NCI-H2081 treated with DMSO at 0.1 percent for 48 hours (cell line): ENCODE results near the gene CDKAL1.
A peak's percentile ranks its signal among the peaks of the same experiment; 100 is the strongest.
"Not testable (repeated sequence)": the region's sequence is repeated elsewhere in the genome, so short reads cannot be mapped to it uniquely, and the experiment has no call there.

Experiments used
- DNase-seq: peaks from one replicate; lab custom pipeline; 2025; lab: John Stamatoyannopoulos, UW

The CDKAL1 gene

DNA sequence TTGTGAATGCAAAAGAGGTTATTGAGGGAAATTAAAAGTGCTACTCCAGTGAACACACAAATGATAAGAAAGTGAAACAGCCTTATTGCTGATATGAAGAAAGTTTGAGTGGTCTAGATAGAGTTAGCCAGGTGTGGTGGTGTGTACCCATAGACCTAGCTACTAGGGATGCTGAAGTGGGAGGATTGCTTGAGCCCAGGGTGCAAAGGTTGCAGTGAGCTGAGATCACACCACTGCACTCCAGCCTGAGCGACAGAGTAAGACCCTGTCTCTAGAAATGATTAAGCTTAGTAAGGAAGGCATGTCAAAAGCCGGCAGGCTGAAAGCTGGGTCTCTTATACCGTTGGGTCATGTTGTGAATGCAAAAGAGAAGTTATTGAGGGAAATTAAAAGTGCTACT is 389.8 kb downstream of the CDKAL1 start:
- DNase-seq, result not testable (repeated sequence)

DNA sequence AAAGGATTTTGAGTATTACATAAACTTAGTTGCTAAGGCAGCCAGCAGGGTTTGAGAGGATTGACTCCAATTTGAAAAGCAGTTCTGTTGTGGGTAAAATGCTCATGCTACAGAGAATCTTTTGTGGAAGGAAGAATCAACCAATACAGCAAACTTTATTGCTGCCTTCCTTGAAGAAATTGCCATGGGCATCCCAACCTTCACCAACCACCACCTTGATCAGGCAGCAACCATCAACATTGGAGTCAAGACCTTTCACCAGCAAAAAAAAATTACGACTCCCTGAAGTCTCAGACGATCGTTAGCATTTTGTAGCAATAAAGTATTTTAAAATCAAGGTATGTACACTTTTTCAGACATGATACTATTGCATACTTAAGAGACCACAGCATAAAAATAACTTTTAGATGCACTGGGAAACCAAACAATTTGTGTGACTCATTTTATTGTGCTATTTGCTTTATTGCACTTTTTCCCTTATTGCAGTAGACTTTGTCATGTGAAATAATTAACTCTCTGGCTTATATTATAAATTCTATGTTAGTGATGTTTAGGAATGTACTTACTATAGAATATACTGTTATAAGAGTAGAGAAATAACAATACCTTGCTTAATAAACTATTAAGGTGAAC is 390.8 kb downstream of the CDKAL1 start:
- DNase-seq, result no peak

- no peak for DNase-seq
Measured at GRCh38 chr6:20927130-20927860, 393.0 kb downstream of the CDKAL1 start.

DNA sequence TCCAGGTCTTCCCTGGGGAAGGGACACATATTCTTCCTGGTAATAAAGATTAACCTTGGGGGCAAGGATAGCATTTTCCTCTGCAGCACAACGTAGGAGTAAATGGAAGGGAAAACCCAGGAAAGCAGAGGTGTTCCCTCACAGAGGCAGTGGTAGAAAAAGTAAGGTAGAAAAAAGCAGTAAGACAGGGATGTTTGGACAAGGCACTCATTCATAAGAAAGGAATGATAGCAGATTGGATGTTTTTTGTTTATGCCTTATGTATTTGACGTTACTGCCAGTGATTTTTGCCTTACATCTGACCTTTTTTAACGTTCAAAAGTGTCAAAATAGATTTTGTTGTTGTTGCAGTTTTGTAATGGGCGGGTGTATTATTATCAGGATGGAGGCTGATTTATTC is 395.0 kb downstream of the CDKAL1 start:
- DNase-seq, result no peak

DNA sequence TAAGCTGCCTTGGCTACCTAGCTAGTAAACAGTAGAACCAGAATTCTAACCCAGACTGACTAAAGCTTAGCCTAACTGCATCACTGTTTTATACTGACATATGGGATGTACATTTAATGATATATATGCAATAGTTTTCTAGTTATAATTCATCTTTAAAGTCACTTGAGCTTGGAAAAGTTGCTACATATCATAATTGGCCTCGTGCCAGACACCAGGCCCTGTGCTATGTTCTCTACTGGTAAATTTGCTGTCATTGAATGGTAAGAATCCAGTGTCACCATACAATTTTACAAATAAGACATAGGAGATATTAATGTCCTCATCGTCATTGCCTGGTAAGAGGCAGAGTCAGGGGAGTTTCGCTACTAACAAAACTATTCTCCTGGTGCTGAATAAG is 396.8 kb downstream of the CDKAL1 start:
- DNase-seq, result no peak

- DNase-seq, result no peak
Measured at GRCh38 chr6:20931772-20932171, 397.5 kb downstream of the CDKAL1 start.

DNA sequence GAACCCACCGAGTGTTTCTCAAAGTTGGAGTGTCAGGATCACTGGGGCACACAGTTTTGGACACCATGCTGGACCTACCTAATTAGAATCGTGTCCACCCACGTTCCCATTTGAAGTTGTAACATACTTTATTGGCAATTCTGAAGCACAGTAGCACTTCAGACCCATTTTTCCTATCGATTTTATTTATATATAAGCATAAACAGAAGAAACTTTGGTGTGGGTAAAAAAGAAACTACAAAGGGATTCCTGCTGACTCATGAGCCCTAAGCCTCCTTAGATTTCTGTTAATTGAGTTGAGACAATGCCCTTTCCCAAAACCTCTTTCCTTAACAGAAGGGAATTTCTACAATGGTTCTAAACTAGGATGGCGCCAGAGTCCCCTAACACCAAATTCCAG is 398.0 kb downstream of the CDKAL1 start:
- no peak for DNase-seq

- no peak for DNase-seq
Measured at GRCh38 chr6:20933057-20933788, 399.0 kb downstream of the CDKAL1 start.

GRCh38 chr6:20936949-20937348 is 402.7 kb downstream of the CDKAL1 start:
- DNase-seq, result no peak

GRCh38 chr6:20939161-20939775 is 405.0 kb downstream of the CDKAL1 start:
- peak; percentile 50 for DNase-seq

DNA sequence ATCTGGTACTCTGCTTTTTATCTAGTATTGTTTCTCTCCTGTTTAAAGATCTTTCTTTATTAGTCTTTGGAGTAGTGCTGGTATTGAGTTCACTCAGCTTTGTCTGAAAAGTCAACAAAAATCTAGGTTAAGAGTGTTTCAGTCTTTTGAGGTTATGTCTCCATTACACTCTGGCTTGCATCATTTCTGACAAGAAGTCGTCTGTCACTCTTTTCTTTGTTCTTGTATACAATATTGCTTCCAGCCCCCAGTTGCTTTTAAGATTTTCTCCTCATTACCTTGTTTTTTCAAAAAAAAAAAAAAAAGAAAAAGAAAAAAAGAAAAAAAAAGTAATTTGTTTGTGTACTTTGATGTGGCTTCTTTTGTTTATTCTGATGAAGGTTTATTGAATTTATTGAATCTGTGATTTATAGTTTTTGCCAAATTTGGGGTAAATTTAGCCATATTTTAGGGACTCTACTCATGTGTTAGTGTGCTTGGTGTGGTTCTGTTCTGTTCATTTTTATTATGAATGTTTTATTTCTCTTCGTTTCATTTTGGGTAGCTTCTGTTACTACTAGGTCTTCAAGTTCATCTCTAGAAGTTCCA is 408.9 kb downstream of the CDKAL1 start:
- no peak for DNase-seq

DNA sequence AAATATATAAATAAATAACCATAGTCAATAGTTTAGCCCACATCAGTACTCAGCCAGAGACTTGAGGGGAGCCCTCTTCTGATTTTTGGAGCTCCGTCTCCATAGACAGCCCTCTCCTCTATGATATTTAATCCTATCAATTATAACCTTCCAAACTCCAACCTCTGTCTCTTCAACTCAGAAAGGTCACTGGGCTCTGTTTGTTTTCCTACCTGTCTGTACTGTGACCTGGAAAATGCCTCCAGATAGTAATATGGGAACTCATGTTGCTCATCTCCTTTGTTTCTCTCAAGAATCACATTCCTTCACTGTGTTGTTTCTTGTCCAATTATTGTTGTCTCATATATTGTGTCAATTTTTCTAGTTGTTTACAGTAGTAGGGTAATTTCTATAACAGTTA is 409.7 kb downstream of the CDKAL1 start:
- DNase-seq, result no peak

- DNase-seq, result no peak
Measured at GRCh38 chr6:20946022-20946421, 411.8 kb downstream of the CDKAL1 start.

GRCh38 chr6:20946890-20947289 is 412.6 kb downstream of the CDKAL1 start:
- no peak for DNase-seq

GRCh38 chr6:20947977-20948376 is 413.7 kb downstream of the CDKAL1 start:
- DNase-seq, result no peak

- no peak for DNase-seq
Measured at GRCh38 chr6:20948556-20948955, 414.3 kb downstream of the CDKAL1 start.

DNA sequence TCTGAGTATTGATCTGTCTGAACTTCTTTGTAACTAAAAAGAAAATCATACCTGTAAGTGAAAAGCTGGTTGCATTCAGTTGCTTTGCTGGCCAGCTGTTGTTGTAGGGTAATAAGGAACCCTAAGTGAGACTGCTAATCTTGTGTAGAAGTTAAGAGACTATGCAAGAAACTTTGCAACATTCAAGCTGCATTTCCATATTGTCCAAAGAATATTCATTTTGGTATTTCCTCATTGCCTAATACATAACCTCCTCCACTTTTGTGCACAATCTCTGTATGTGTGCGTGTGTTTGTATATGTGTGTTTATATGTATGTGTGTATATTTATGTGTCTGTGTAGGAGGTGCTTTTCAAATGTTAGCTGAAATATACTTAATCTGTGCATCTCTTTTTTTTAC is 414.9 kb downstream of the CDKAL1 start:
- no peak for DNase-seq

- peak; percentile 94 for DNase-seq
Measured at GRCh38 chr6:20952699-20953474, 418.6 kb downstream of the CDKAL1 start.

DNA sequence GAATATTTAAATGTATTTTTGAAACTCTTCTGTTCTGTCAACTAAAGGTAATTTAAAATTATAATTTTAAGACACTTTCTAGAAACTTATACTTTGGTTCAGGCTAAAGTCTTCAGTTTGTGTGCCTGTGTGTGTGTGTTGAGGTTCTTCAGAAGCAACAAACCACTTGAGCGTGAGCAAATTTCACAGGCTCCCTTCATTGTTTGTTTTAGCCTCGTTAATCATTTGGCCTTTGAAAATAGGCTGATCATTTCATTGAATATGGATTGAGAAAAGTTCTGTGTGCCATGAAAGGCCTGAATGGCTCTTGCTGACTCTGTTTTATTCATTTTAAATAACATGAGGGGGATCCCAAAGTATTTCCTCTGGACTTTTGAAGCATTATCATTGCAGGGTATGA is 420.1 kb downstream of the CDKAL1 start:
- no peak for DNase-seq

- DNase-seq, result no peak
Measured at GRCh38 chr6:20955131-20955530, 420.9 kb downstream of the CDKAL1 start.

DNA sequence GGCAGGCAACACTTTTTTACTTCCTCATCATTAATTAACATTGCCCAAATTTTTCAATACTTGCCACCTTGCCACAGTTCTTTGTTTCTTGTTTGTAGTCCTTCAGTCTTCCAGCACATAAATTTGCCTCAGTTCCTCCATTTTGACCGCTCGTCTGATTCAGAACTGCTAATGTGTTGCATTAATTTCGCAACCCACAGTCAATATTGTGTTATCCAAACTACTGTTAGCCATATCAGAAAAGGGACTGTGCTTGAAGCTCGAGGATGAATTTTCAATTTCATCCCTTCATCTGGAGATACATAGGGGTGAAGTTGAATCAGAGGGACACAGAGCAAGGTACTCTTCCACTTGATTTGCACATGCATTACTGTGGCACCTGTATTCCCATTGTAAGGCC is 421.5 kb downstream of the CDKAL1 start:
- DNase-seq, result no peak

DNA sequence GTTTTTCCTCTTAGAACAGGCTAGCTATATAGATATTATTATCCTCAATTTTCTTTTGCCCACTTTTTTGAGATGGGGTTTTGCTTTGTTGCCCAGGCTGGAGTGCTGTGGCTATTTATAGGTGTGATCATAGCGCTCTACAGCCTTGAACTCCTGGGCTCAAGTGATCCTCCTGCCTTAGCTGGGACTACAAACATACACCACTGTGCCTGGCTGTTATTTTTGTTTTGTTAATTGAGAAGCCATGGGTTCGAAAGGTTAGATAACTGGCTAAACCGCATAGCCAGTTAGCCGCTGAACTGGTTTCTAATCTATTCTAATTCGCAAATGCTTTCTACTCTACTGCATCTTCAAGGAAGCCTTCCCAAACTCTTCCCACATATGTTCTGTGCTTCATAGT is 425.8 kb downstream of the CDKAL1 start:
- DNase-seq, result no peak
